ENCODE results near the gene LRRC46.

Gene LRRC46

GRCh38 chr17:47878203-47879027 is 46.9 kb downstream of the LRRC46 start:
- TF ChIP-seq GATA2 (IDR thresholded peaks at IDR 0.05; ENCODE audit: low read depth, low read length) (no peak), GATA3 (IDR thresholded peaks at IDR 0.05; ENCODE audit: low read depth, low read length) (no peak)

- TF ChIP-seq GATA2 (IDR thresholded peaks at IDR 0.05; ENCODE audit: low read depth, low read length) (no peak), GATA3 (IDR thresholded peaks at IDR 0.05; ENCODE audit: low read depth, low read length) (no peak)
These were observed 47.6 kb downstream of the LRRC46 start for GRCh38 chr17:47879028-47879585.

- no peak for TF ChIP-seq GATA3 (IDR thresholded peaks at IDR 0.05; ENCODE audit: low read depth, low read length)
These were observed 48.4 kb downstream of the LRRC46 start for GRCh38 chr17:47879776-47880454.

- TF ChIP-seq GATA2 (IDR thresholded peaks at IDR 0.05; ENCODE audit: low read depth, low read length), result no peak
- no peak for TF ChIP-seq GATA3 (IDR thresholded peaks at IDR 0.05; ENCODE audit: low read depth, low read length)
These were observed 50.8 kb downstream of the LRRC46 start for GRCh38 chr17:47882247-47882646.

- TF ChIP-seq GATA3 (IDR thresholded peaks at IDR 0.05; ENCODE audit: low read depth, low read length) (no peak), GATA2 (IDR thresholded peaks at IDR 0.05; ENCODE audit: low read depth, low read length) (no peak)
These were observed 51.5 kb downstream of the LRRC46 start for GRCh38 chr17:47882695-47883588.

GRCh38 chr17:47883589-47884426 is 52.3 kb downstream of the LRRC46 start:
- no peak for TF ChIP-seq GATA2 (IDR thresholded peaks at IDR 0.05; ENCODE audit: low read depth, low read length)
- no peak for TF ChIP-seq GATA3 (IDR thresholded peaks at IDR 0.05; ENCODE audit: low read depth, low read length)

- TF ChIP-seq GATA2 (IDR thresholded peaks at IDR 0.05; ENCODE audit: low read depth, low read length), result no peak
- no peak for TF ChIP-seq GATA3 (IDR thresholded peaks at IDR 0.05; ENCODE audit: low read depth, low read length)
These were observed 52.9 kb downstream of the LRRC46 start for GRCh38 chr17:47884427-47884740.

GRCh38 chr17:47884905-47885730 is 53.6 kb downstream of the LRRC46 start:
- TF ChIP-seq GATA2 (IDR thresholded peaks at IDR 0.05; ENCODE audit: low read depth, low read length) (no peak), GATA3 (IDR thresholded peaks at IDR 0.05; ENCODE audit: low read depth, low read length) (no peak)
